Transverse colon (tissue), 4 donors: ENCODE measurements around the gene EVI2A. TPM values are rescaled to one million over a fixed set of nuclear protein-coding genes. Genes with fewer than 3 reads are reported as not detected.
A peak's percentile ranks its signal among the peaks of the same experiment; 100 is the strongest.

Experiments
- DNase-seq: peaks from one replicate; pipeline ENCODE4 v3.0.0-alpha.2; 2019
- H3K27ac ChIP-seq, 4 donors: fragments of 200-600 bp; sonication (generic); 2 replicates each; pipeline ENCODE4 v1.5.1; 2016 to 2018; ENCODE audit warnings: inconsistent platforms in 4 of 4
- H3K27me3 ChIP-seq: fragments of 200-600 bp; sonication (generic); 2 replicates; pipeline ENCODE4 v1.5.1; 2017; ENCODE audit warnings: inconsistent platforms
- H3K36me3 ChIP-seq, 4 donors: fragments of 200-600 bp; sonication (generic); 2 replicates each; pipeline ENCODE4 v1.5.1; 2017 to 2019; ENCODE audit warnings: inconsistent platforms in 4 of 4
- H3K4me1 ChIP-seq, 4 donors: fragments of 200-600 bp; sonication (generic); 2 replicates each; pipeline ENCODE4 v1.5.1; 2017 to 2020; ENCODE audit warnings: inconsistent platforms in 4 of 4
- H3K4me3 ChIP-seq, 4 donors: fragments of 200-600 bp; sonication (generic); 1 replicate in 1 of 4; 2 replicates in 3 of 4; pipeline versions ENCODE4 v1.5.1 to v1.6.1; 2017 to 2019; ENCODE audit warnings: inconsistent platforms in 4 of 4
- H3K9me3 ChIP-seq, 2 donors: fragments of 200-600 bp; sonication (generic); 2 replicates each; pipeline ENCODE4 v1.5.1; 2017 to 2019; ENCODE audit warnings: inconsistent platforms in 2 of 2
- CTCF ChIP-seq, 5 experiments: fragments of 200-600 bp in 3 of 5; fragments of 450-650 bp in 2 of 5; sonication (generic) in 3 of 5; IDR thresholded peaks; 1 replicate in 2 of 5; 2 replicates in 3 of 5; pipeline ENCODE4 v1.5.1; 2016 to 2017; ENCODE audit warnings: antibody characterized with exemption in 5 of 5, inconsistent platforms in 3 of 5, mild to moderate bottlenecking in 2 of 5, moderate library complexity in 1 of 5
- EP300 ChIP-seq: sonication (generic); formaldehyde crosslinking; IDR thresholded peaks from one replicate; pipeline ENCODE4 v1.6.1; 2017; ENCODE audit warnings: antibody characterized with exemption, low read depth
- POLR2A ChIP-seq: fragments of 450-650 bp; IDR thresholded peaks from one replicate; pipeline ENCODE4 v1.6.1; 2016; ENCODE audit warnings: antibody characterized with exemption, mild to moderate bottlenecking, moderate library complexity
- POLR2AphosphoS5 ChIP-seq, 3 donors: sonication (generic); formaldehyde crosslinking; IDR thresholded peaks; one replicate each; pipeline ENCODE4 v1.6.1; 2016; ENCODE audit warnings: antibody characterized with exemption in 3 of 3
- WGBS, 2 donors: methylation state at CpG; one replicate each; pipeline ENCODE4 v1.1.5; 2018; ENCODE audit warnings: low coverage in 1 of 2; 5-methylcytosine and 5-hydroxymethylcytosine counted together
- in situ Hi-C, 4 donors: fragments of 200-750 bp; cut with MboI; loops; one replicate each; pipeline versions ENCODE4 v1.15.0 to v1.15.1; 2017; ENCODE audit warnings: low sequenced_read_pairs in 3 of 4, low pct_ligation_motif_present in 1 of 4, low pct_unique_long_range_greater_than_20kb in 1 of 4
- intact Hi-C: fragments of 100-400 bp; cut with DNase I; formaldehyde crosslinking; loops from one replicate; pipeline ENCODE4 v1.15.1; 2023; ENCODE audit warnings: low total_unique reads
- total RNA-seq, 4 donors: library from RNA; depleted of rRNA; stranded (reverse); fragments of >200 nt; gene quantifications; one replicate each; pipeline ENCODE4 v1.1.0, GENCODE V29; 2016

EVI2A gene
- total RNA-seq, 4 donors from 2014 or later: 3.7 to 9.4 (median 7.5) TPM; not detected in 1

DNA sequence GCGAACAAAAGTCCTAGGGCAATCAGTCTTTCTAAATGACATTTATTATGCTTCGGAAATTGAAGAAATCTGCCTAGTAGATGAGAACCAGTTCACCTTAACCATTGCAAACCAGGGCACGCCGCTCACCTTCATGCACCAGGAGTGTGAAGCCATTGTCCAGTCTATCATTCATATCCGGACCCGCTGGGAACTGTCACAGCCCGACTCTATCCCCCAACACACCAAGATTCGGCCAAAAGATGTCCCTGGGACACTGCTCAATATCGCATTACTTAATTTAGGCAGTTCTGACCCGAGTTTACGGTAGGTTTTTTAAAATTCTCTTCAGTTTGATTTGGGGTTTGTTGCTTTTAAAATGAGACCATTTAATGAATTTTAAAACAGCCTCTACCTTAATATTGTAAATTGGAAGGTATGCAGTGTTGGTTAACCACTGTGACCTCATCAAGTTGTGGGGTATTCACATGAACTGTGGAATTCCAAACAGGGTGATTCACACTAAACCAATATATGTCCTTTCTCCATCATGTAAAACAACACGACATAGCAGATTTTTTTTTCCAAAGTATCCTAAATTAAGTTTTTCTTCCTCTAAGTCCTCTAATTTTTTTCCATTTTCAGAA lies 6.2 kb upstream of the EVI2A start:
- WGBS, 2 donors: 95 to 96% methylated on average over 9 to 12 of the region's 12 CpGs
- Histone ChIP-seq H3K9me3 (no peaks in the 10 kb centered on the region), H3K4me3 (no peak overlapping the region), H3K36me3 (peaks cover 0 to 20% (median 8%) of the 10 kb centered on the region in 4 donors), H3K27me3 (no peaks in the 10 kb centered on the region), H3K4me1 (no peaks in the 10 kb centered on the region), H3K27ac (no peak overlapping the region)
- DNase-seq: no peak
- in situ Hi-C loops (no loop called here), intact Hi-C loops (no loop called here)
- no peak for TF ChIP-seq CTCF (IDR thresholded peaks at IDR 0.05)
- TF ChIP-seq POLR2A: no peak
- TF ChIP-seq EP300: no peak
- TF ChIP-seq POLR2AphosphoS5 (IDR thresholded peaks at IDR 0.05): no peak

DNA sequence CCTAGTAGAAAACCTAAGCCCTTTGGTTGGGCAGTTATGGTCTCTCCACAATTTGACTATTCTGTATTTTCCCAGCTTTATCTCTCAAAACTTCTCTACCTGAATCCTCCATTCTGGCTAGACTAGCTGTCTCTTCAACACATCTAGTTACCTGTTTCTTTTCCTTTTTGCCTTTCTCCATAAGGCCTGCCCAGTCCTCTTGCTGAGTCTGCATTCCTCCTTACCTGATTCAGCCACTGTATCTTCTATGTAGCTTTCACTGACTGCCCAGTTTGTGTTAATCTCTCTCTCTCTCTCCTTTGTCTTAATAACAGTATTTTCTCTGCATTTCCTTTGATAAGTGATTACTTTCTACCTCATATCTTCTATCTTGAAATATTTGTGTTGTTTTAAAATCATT lies 2.1 kb upstream of the EVI2A start:
- intact Hi-C loops (no loop called here), in situ Hi-C loops (no loop called here)
- Histone ChIP-seq H3K9me3 (no peaks in the 10 kb centered on the region), H3K27ac (no peak overlapping the region), H3K4me1 (no peaks in the 10 kb centered on the region), H3K36me3 (peaks cover 0 to 20% (median 5%) of the 10 kb centered on the region in 4 donors), H3K27me3 (no peaks in the 10 kb centered on the region), H3K4me3 (no peak overlapping the region)
- DNase-seq: no peak
- TF ChIP-seq EP300 (no peak), CTCF (IDR thresholded peaks at IDR 0.05) (no peak), POLR2AphosphoS5 (IDR thresholded peaks at IDR 0.05) (no peak), POLR2A (no peak)

DNA sequence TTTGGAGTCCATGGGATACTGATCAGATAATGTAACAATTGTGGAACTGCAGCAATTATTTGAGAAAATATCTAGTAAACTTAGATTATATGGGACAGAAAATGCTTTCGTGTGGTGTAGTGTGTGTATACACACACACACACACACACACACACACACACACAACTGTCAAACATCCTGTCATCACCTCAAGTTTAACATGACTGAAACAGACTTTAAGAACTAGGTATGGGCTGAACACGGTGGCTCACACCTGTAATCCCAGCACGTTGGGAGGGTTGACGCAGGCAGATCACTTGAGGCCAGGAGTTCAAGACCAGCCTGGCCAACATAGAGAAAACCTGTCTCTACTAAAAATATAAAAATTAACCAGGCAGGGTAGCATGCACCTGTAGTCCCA lies 544 bp upstream of the EVI2A start:
- TF ChIP-seq EP300: no peak
- TF ChIP-seq POLR2AphosphoS5 (IDR thresholded peaks at IDR 0.05): no peak
- TF ChIP-seq CTCF (IDR thresholded peaks at IDR 0.05): no peak
- no peak for TF ChIP-seq POLR2A
- H3K4me1 ChIP-seq: no peaks in the 10 kb centered on the region
- intact Hi-C loops (no loop called here), in situ Hi-C loops (no loop called here)
- peaks cover 0 to 14% (median 5%) of the 10 kb centered on the region in 4 donors for H3K36me3 ChIP-seq
- no peak overlapping the region for H3K4me3 ChIP-seq
- 83 to 85% methylated on average over 1 to 4 of the region's 4 CpGs for WGBS, 2 donors
- H3K27me3 ChIP-seq: no peaks in the 10 kb centered on the region
- H3K27ac ChIP-seq: peak overlapping the region in 2 of 4 donors; percentile 47 to 78
- no peaks in the 10 kb centered on the region for H3K9me3 ChIP-seq
- no peak for DNase-seq

DNA sequence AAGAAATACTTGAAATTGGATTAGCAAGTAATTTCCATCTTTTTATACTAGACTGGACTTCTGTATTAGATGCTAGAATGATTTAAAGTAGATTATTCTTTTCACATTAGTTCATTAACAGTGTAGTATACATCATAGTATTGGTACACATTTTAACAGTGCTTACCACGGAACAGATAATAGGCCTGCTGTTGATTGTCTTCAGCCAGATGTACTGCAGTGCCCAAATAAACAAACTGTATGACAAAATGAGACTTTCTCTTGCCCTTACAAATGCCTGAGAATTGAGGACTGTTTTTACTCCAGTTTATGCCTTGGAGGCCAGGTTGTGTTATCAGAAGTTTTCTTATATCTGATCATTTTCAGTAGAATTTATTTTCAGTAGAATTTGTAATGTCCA lies 631 bp downstream of the EVI2A start:
- peak overlapping the region in 3 of 4 donors; percentile 9 to 30 (median 9) for H3K4me3 ChIP-seq
- H3K27ac ChIP-seq: peak overlapping the region; percentile 45 to 78 (median 58)
- H3K36me3 ChIP-seq: peaks cover 0 to 6% (median under 1%) of the 10 kb centered on the region in 4 donors
- no peaks in the 10 kb centered on the region for H3K9me3 ChIP-seq
- intact Hi-C loops (no loop called here), in situ Hi-C loops (no loop called here)
- no peak for TF ChIP-seq CTCF (IDR thresholded peaks at IDR 0.05)
- no peak for TF ChIP-seq POLR2A
- TF ChIP-seq POLR2AphosphoS5 (IDR thresholded peaks at IDR 0.05): no peak
- no peak for TF ChIP-seq EP300
- no peak for DNase-seq
- H3K4me1 ChIP-seq: peaks cover 0 to 7% (median 0%) of the 10 kb centered on the region in 4 donors
- no peaks in the 10 kb centered on the region for H3K27me3 ChIP-seq
- 46 to 86% methylated on average over 1 of the region's 1 CpG for WGBS, 2 donors
